SU-DHL-6 (cell line): Measurements from ENCODE around the gene CYP4F22.

Experiments used
- H2AFZ ChIP-seq: fragments of 200-600 bp; sonication (generic); 2 replicates; pipeline ENCODE4 v1.6.1; 2014; ENCODE audit warnings: low read depth, mild to moderate bottlenecking, moderate library complexity, mixed read lengths, antibody characterized with exemption, low read length; ENCODE audit not compliant: severe bottlenecking
- H3F3A ChIP-seq: fragments of 200-600 bp; shearing (Covaris generic); 2 replicates; pipeline ENCODE4 v1.6.0; 2016; ENCODE audit warnings: antibody characterized with exemption, mild to moderate bottlenecking; ENCODE audit not compliant: insufficient read depth
- H3K27ac ChIP-seq: fragments of 200-600 bp; sonication (generic); 2 replicates; pipeline ENCODE4 v1.5.1; 2016; ENCODE audit warnings: low read depth, mild to moderate bottlenecking, low read length, moderate library complexity, mixed read lengths
- H3K27me3 ChIP-seq: fragments of 200-600 bp; sonication (generic), shearing (Covaris generic); 2 replicates; pipeline ENCODE4 v1.6.0; 2014; ENCODE audit warnings: mild to moderate bottlenecking, low read length
- H3K36me3 ChIP-seq: fragments of 200-600 bp; sonication (generic); 2 replicates; pipeline ENCODE4 v1.6.1; 2014; ENCODE audit warnings: mild to moderate bottlenecking, low read length, mixed read lengths
- H3K4me2 ChIP-seq: fragments of 300-600, 200-600 bp; shearing (Covaris generic), sonication (generic); 2 replicates; pipeline ENCODE4 v1.6.0; 2014; ENCODE audit warnings: low read length, low read depth, mild to moderate bottlenecking; ENCODE audit not compliant: poor library complexity, severe bottlenecking
- H3K4me3 ChIP-seq: fragments of 200-600 bp; sonication (generic); 2 replicates; pipeline ENCODE4 v1.5.1; 2014; ENCODE audit warnings: antibody characterized with exemption, low read length, mild to moderate bottlenecking, mixed read lengths; ENCODE audit not compliant: insufficient read depth, poor library complexity, severe bottlenecking
- H3K79me2 ChIP-seq: fragments of 200-600 bp; sonication (generic); 2 replicates; pipeline ENCODE4 v1.6.1; 2014; ENCODE audit warnings: mild to moderate bottlenecking, low read length, moderate library complexity; ENCODE audit not compliant: insufficient read depth
- H3K9ac ChIP-seq: fragments of 200-600 bp; sonication (generic); 2 replicates; pipeline ENCODE4 v1.7.0; 2014; ENCODE audit warnings: mild to moderate bottlenecking, low read length
- H3K9me2 ChIP-seq: fragments of 200-600 bp; sonication (generic); replicated peaks from 2 replicates; pipeline ENCODE4 v1.6.1; 2014; ENCODE audit warnings: low read length; ENCODE audit not compliant: insufficient read depth
- H3K9me3 ChIP-seq: fragments of 200-600 bp; sonication (generic); 2 replicates; pipeline ENCODE4 v1.6.1; 2014; ENCODE audit warnings: low read length, mixed read lengths; ENCODE audit not compliant: insufficient read depth
- H4K20me1 ChIP-seq: fragments of 200-600 bp; sonication (generic); 2 replicates; pipeline ENCODE4 v1.6.1; 2014; ENCODE audit warnings: low read depth, mild to moderate bottlenecking, antibody characterized with exemption, low read length, moderate library complexity, mixed read lengths
- EZH2phosphoT487 ChIP-seq: fragments of 200-600 bp; sonication (generic), shearing (Covaris generic); conservative IDR thresholded peaks from 2 replicates; pipeline ENCODE4 v1.6.1; 2018; ENCODE audit warnings: mild to moderate bottlenecking, antibody characterized with exemption, low read length, moderate library complexity, mixed read lengths
- TF ChIP-seq, protein P1 (sequence below): fragments of 200-600 bp; sonication (generic); IDR thresholded peaks from one replicate; pipeline ENCODE4 v1.5.1; 2017; ENCODE audit warnings: antibody characterized with exemption, mild to moderate bottlenecking, low read length, moderate library complexity; ENCODE audit not compliant: insufficient read depth, poor library complexity, severe bottlenecking

CYP4F22 gene

GRCh38 chr19:15562145-15562544 is 53.8 kb downstream of the CYP4F22 start:
- H3K4me2 ChIP-seq = no peak overlapping the region
- H3F3A ChIP-seq = no peaks in the 10 kb centered on the region
- H4K20me1 ChIP-seq = no peaks in the 10 kb centered on the region
- H3K27ac ChIP-seq = no peak overlapping the region
- no peaks in the 10 kb centered on the region for H3K27me3 ChIP-seq
- no peaks in the 10 kb centered on the region for H3K9me3 ChIP-seq
- H3K79me2 ChIP-seq = no peaks in the 10 kb centered on the region
- no peak overlapping the region for H3K9ac ChIP-seq
- H3K4me3 ChIP-seq = no peak overlapping the region
- no peaks in the 10 kb centered on the region for H3K9me2 ChIP-seq
- H2AFZ ChIP-seq = no peak overlapping the region
- H3K36me3 ChIP-seq = no peaks in the 10 kb centered on the region
- TF ChIP-seq, protein P1, sequence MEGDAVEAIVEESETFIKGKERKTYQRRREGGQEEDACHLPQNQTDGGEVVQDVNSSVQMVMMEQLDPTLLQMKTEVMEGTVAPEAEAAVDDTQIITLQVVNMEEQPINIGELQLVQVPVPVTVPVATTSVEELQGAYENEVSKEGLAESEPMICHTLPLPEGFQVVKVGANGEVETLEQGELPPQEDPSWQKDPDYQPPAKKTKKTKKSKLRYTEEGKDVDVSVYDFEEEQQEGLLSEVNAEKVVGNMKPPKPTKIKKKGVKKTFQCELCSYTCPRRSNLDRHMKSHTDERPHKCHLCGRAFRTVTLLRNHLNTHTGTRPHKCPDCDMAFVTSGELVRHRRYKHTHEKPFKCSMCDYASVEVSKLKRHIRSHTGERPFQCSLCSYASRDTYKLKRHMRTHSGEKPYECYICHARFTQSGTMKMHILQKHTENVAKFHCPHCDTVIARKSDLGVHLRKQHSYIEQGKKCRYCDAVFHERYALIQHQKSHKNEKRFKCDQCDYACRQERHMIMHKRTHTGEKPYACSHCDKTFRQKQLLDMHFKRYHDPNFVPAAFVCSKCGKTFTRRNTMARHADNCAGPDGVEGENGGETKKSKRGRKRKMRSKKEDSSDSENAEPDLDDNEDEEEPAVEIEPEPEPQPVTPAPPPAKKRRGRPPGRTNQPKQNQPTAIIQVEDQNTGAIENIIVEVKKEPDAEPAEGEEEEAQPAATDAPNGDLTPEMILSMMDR = no peak
- no peak for TF ChIP-seq EZH2phosphoT487

GRCh38 chr19:15562861-15563260 is 54.5 kb downstream of the CYP4F22 start:
- Histone ChIP-seq H3F3A (no peaks in the 10 kb centered on the region), H3K9ac (no peak overlapping the region), H3K4me3 (no peak overlapping the region), H3K79me2 (no peaks in the 10 kb centered on the region), H3K9me2 (no peaks in the 10 kb centered on the region), H3K27ac (no peak overlapping the region), H2AFZ (no peak overlapping the region), H3K4me2 (no peak overlapping the region), H3K36me3 (no peaks in the 10 kb centered on the region), H3K9me3 (no peaks in the 10 kb centered on the region), H4K20me1 (no peaks in the 10 kb centered on the region), H3K27me3 (no peaks in the 10 kb centered on the region)
- TF ChIP-seq EZH2phosphoT487 = no peak
- TF ChIP-seq, protein P1 = no peak

DNA sequence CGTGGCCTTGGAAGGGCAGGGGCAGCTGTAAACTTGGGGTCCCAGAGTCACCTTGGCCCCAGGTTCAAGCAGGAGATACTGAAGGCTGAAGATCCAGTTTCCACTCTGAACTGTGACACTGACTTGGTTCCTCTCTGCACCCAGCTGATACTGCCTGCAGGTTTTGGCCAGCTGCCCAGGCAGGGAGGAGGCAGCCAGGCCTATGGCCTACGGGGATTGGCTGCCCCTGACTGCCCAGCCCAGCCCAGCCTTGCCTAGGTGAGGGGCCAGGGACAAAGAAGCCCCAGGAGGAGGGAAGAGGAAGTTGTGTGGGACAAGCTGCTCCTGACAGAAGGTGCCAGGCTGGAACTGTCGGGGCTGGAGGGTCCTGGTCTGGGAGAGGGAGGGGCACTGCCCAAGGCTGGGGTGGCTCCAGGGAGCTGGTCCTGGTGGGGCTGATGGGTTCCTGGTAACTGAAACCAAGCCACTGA is 55.0 kb downstream of the CYP4F22 start:
- H3K4me2 ChIP-seq = no peak overlapping the region
- H3K4me3 ChIP-seq = no peak overlapping the region
- no peaks in the 10 kb centered on the region for H3K79me2 ChIP-seq
- H3K27ac ChIP-seq = no peak overlapping the region
- TF ChIP-seq EZH2phosphoT487 = no peak
- TF ChIP-seq, protein P1 = no peak
- H3K27me3 ChIP-seq = no peaks in the 10 kb centered on the region
- no peaks in the 10 kb centered on the region for H3K9me2 ChIP-seq
- H3K9me3 ChIP-seq = no peaks in the 10 kb centered on the region
- H3K9ac ChIP-seq = no peak overlapping the region
- no peaks in the 10 kb centered on the region for H3K36me3 ChIP-seq
- H2AFZ ChIP-seq = no peak overlapping the region
- H3F3A ChIP-seq = no peaks in the 10 kb centered on the region
- no peaks in the 10 kb centered on the region for H4K20me1 ChIP-seq

DNA sequence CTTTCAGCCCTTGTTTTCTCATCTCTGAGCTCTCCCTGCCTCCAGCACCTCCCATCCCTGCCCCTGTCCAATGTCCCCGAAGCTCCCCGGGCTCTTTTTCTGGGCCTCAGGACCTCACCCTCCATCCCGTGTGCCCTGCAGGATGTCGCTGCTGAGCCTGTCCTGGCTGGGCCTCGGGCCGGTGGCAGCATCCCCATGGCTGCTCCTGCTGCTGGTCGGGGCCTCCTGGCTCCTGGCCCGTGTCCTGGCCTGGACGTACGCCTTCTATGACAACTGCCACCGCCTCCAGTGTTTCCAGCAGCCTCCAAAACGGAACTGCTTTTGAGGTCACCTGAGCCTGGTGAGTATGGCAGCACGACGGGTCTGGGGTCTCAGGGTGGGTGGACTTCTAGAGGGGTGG is 55.6 kb downstream of the CYP4F22 start:
- H3K27ac ChIP-seq = no peak overlapping the region

More for the DNA sequence above, 55.6 kb downstream of the CYP4F22 start:
- Histone ChIP-seq H3K4me2 (no peak overlapping the region), H3K36me3 (no peaks in the 10 kb centered on the region), H2AFZ (no peak overlapping the region), H3K79me2 (no peaks in the 10 kb centered on the region), H3K9me3 (no peaks in the 10 kb centered on the region), H3K27me3 (no peaks in the 10 kb centered on the region), H3K9me2 (no peaks in the 10 kb centered on the region), H3F3A (no peaks in the 10 kb centered on the region), H3K9ac (no peak overlapping the region), H4K20me1 (no peaks in the 10 kb centered on the region), H3K4me3 (no peak overlapping the region)
- no peak for TF ChIP-seq EZH2phosphoT487
- TF ChIP-seq, protein P1 = no peak
